H9 (cell line): Measurements from ENCODE around the gene CNRIP1. TPM values are rescaled to one million over a fixed set of nuclear protein-coding genes. Genes with fewer than 3 reads are reported as not detected.

Experiments used
- DNase-seq: peaks from one replicate; pipeline ENCODE4 v3.0.0-alpha.2; 2017
- H2AFZ ChIP-seq: one replicate; pipeline ENCODE4 v1.6.1; 2013; ENCODE audit warnings: mild to moderate bottlenecking, low read length, control low read depth, moderate library complexity
- H2AK5ac ChIP-seq: 2 replicates; pipeline ENCODE4 v1.6.1; 2013; ENCODE audit warnings: low read length, control low read depth, mixed read lengths; ENCODE audit not compliant: insufficient read length
- H2BK120ac ChIP-seq: one replicate; pipeline ENCODE4 v1.6.1; 2013; ENCODE audit warnings: low read depth, mild to moderate bottlenecking, low read length, control low read depth, inconsistent platforms; ENCODE audit not compliant: poor library complexity, severe bottlenecking
- H2BK12ac ChIP-seq: 2 replicates; pipeline ENCODE4 v1.6.1; 2013; ENCODE audit warnings: low read length, control low read depth, mixed read lengths, low read depth; ENCODE audit not compliant: insufficient read length
- H2BK15ac ChIP-seq: 2 replicates; pipeline ENCODE4 v1.6.1; 2013; ENCODE audit warnings: low read depth, low read length, control low read depth
- H2BK20ac ChIP-seq: one replicate; pipeline ENCODE4 v1.6.1; 2013; ENCODE audit warnings: low read depth, mild to moderate bottlenecking, low read length, control low read depth, inconsistent platforms; ENCODE audit not compliant: poor library complexity, severe bottlenecking
- H2BK5ac ChIP-seq: 2 replicates; pipeline ENCODE4 v1.6.1; 2013; ENCODE audit warnings: low read length, control low read depth, mixed read lengths; ENCODE audit not compliant: insufficient read length
- H3K14ac ChIP-seq: 2 replicates; pipeline ENCODE4 v1.6.1; 2013; ENCODE audit warnings: low read length, control low read depth; ENCODE audit not compliant: insufficient read depth
- H3K18ac ChIP-seq: 2 replicates; pipeline ENCODE4 v1.6.1; 2013; ENCODE audit warnings: low read depth, mild to moderate bottlenecking, mixed read lengths, low read length, control low read depth; ENCODE audit not compliant: insufficient read length
- H3K23ac ChIP-seq: 2 replicates; pipeline ENCODE4 v1.6.1; 2013; ENCODE audit warnings: low read length, control low read depth, mixed read lengths, low read depth; ENCODE audit not compliant: insufficient read length
- H3K23me2 ChIP-seq: 2 replicates; pipeline ENCODE4 v1.6.1; 2013; ENCODE audit warnings: low read depth, mild to moderate bottlenecking, mixed read lengths, low read length, control low read depth; ENCODE audit not compliant: insufficient read length, poor library complexity, severe bottlenecking
- H3K27ac ChIP-seq: 2 replicates; pipeline ENCODE4 v1.5.1; 2013; ENCODE audit warnings: low read length, control low read depth, mixed read lengths, low read depth; ENCODE audit not compliant: insufficient read length
- H3K27me3 ChIP-seq: 2 replicates; pipeline ENCODE4 v1.6.1; 2013; ENCODE audit warnings: low read length, control low read depth, inconsistent platforms; ENCODE audit not compliant: insufficient read depth
- H3K4ac ChIP-seq: 2 replicates; pipeline ENCODE4 v1.6.1; 2013; ENCODE audit warnings: low read depth, mild to moderate bottlenecking, control low read depth, inconsistent platforms, low read length, moderate library complexity
- H3K4me1 ChIP-seq: 2 replicates; pipeline ENCODE4 v1.6.1; 2013; ENCODE audit warnings: low read length, control low read depth, inconsistent platforms; ENCODE audit not compliant: insufficient read depth
- H3K4me2 ChIP-seq: 2 replicates; pipeline ENCODE4 v1.6.1; 2013; ENCODE audit warnings: low read length, control low read depth, mixed read lengths; ENCODE audit not compliant: insufficient read length, insufficient read depth
- H3K56ac ChIP-seq: 2 replicates; pipeline ENCODE4 v1.6.1; 2013; ENCODE audit warnings: low read depth, mild to moderate bottlenecking, mixed read lengths, low read length, control low read depth; ENCODE audit not compliant: insufficient read length
- H3K79me1 ChIP-seq: 2 replicates; pipeline ENCODE4 v1.6.1; 2013; ENCODE audit warnings: low read depth, mild to moderate bottlenecking, moderate library complexity, low read length, control low read depth, inconsistent platforms; ENCODE audit not compliant: insufficient read depth, poor library complexity, severe bottlenecking
- H3K79me2 ChIP-seq: 2 replicates; pipeline ENCODE4 v1.6.1; 2013; ENCODE audit warnings: low read length, control low read depth, inconsistent platforms; ENCODE audit not compliant: insufficient read depth
- H3K9ac ChIP-seq: 2 replicates; pipeline ENCODE4 v1.6.1; 2013; ENCODE audit warnings: low read length, control low read depth, mixed read lengths; ENCODE audit not compliant: insufficient read length; ENCODE audit errors: extremely low read depth
- H3K9me3 ChIP-seq: one replicate; pipeline ENCODE4 v1.6.1; 2013; ENCODE audit warnings: low read depth, low read length, inconsistent platforms; ENCODE audit not compliant: control insufficient read depth
- H3T11ph ChIP-seq: one replicate; pipeline ENCODE4 v1.6.1; 2013; ENCODE audit warnings: mild to moderate bottlenecking, low read length, control low read depth, inconsistent platforms
- H4K20me1 ChIP-seq: one replicate; pipeline ENCODE4 v1.6.1; 2013; ENCODE audit not compliant: control insufficient read depth, insufficient read length, insufficient read depth
- H4K5ac ChIP-seq: 2 replicates; pipeline ENCODE4 v1.6.1; 2013; ENCODE audit warnings: low read depth, mild to moderate bottlenecking, mixed read lengths, low read length, control low read depth; ENCODE audit not compliant: insufficient read length
- H4K8ac ChIP-seq: replicated peaks from 2 replicates; pipeline ENCODE4 v1.6.1; 2013; ENCODE audit warnings: low read length, control low read depth, mixed read lengths, low read depth; ENCODE audit not compliant: insufficient read length
- H4K91ac ChIP-seq: 2 replicates; pipeline ENCODE4 v1.6.1; 2013; ENCODE audit warnings: low read depth, mild to moderate bottlenecking, moderate library complexity, mixed read lengths, low read length, control low read depth; ENCODE audit not compliant: insufficient read length
- H3K27ac Mint-ChIP-seq, 3 experiments: 2 replicates in 2 of 3; 3 replicates in 1 of 3; pipeline ENCODE4 v1.8.0; 2020 to 2021; ENCODE audit warnings: mixed read lengths in 3 of 3, mild to moderate bottlenecking in 1 of 3, moderate library complexity in 1 of 3
- H3K27me3 Mint-ChIP-seq: 2 replicates; pipeline ENCODE4 v1.8.0; 2021; ENCODE audit warnings: low read depth, mild to moderate bottlenecking, moderate library complexity, mixed read lengths
- H3K36me3 Mint-ChIP-seq, 3 experiments: 2 replicates in 2 of 3; 3 replicates in 1 of 3; pipeline ENCODE4 v1.8.0; 2020 to 2021; ENCODE audit warnings: low read depth in 3 of 3, mixed read lengths in 3 of 3; ENCODE audit not compliant: insufficient read depth in 1 of 3
- H3K4me1 Mint-ChIP-seq, 2 experiments: 2 replicates each; pipeline ENCODE4 v1.8.0; 2020; ENCODE audit warnings: mixed read lengths in 2 of 2
- H3K4me3 Mint-ChIP-seq, 2 experiments: 2 replicates in 1 of 2; 3 replicates in 1 of 2; pipeline ENCODE4 v1.8.0; 2020 to 2021; ENCODE audit warnings: mild to moderate bottlenecking in 2 of 2, mixed read lengths in 2 of 2, moderate library complexity in 1 of 2
- H3K9me3 Mint-ChIP-seq, 2 experiments: 2 replicates in 1 of 2; 3 replicates in 1 of 2; pipeline ENCODE4 v1.8.0; 2020; ENCODE audit warnings: mild to moderate bottlenecking in 2 of 2, mixed read lengths in 2 of 2, moderate library complexity in 1 of 2
- CTCF ChIP-seq: fragments of 200-600 bp; sonication (generic); conservative IDR thresholded peaks from 3 replicates; pipeline ENCODE4 v1.8.0; 2021; ENCODE audit warnings: antibody characterized with exemption, mild to moderate bottlenecking
- WGBS: extraction: QIAGEN DNeasy Blood & Tissue Kit; methylation state at CpG from one replicate; pipeline ENCODE4 v1.1.7; 2013; ENCODE audit warnings: missing lambda C conversion rate, low lambda C conversion rate, mixed read lengths; ENCODE audit not compliant: insufficient read length; ENCODE audit errors: extremely low coverage; 5-methylcytosine and 5-hydroxymethylcytosine counted together
- total RNA-seq: library from RNA; stranded (reverse); gene quantifications from 2 replicates; pipeline ENCODE4 v1.2.1, GENCODE V29; 2021

The CNRIP1 gene
- total RNA-seq, 1 experiment from 2014 or later = 0.70 TPM

- Histone ChIP-seq H3K27ac (no peak overlapping the region), H3K4me2 (peak overlapping the region; percentile 81), H3K14ac (no peak overlapping the region; the same call in 1 of the 2 replicates), H3K79me2 (peaks cover 20% of the 10 kb centered on the region), H2BK120ac (no peak overlapping the region), H3K79me1 (no peaks in the 10 kb centered on the region), H4K8ac (no peak overlapping the region), H3K4me1 (peaks cover 2% of the 10 kb centered on the region; the same call in 1 of the 2 replicates), H2BK5ac (no peak overlapping the region), H3K9me3 (no peaks in the 10 kb centered on the region), H4K5ac (no peak overlapping the region), H3K23me2 (peaks cover 12% of the 10 kb centered on the region), H3K9ac (peak overlapping the region; percentile 90), H3K4ac (no peak overlapping the region), H4K91ac (no peak overlapping the region), H3T11ph (no peak overlapping the region), H2BK12ac (no peak overlapping the region), H2BK15ac (no peak overlapping the region), H3K18ac (peak overlapping the region; percentile 81), H2AK5ac (no peak overlapping the region), H3K56ac (no peak overlapping the region), H2AFZ (no peak overlapping the region), H3K23ac (no peak overlapping the region), H2BK20ac (no peak overlapping the region), H3K27me3 (no peaks in the 10 kb centered on the region), H4K20me1 (no peaks in the 10 kb centered on the region)
- no peaks in the 10 kb centered on the region for H3K27me3 Mint-ChIP-seq
- no CpG with 5 or more reads among the region's 15 CpGs for WGBS
- H3K27ac Mint-ChIP-seq = peak overlapping the region; percentile 94 to 98 (median 97)
- H3K9me3 Mint-ChIP-seq = peaks cover 0 to 3% of the 10 kb centered on the region in 2 experiments; a peak in 1 of 5 replicates
- peaks cover 0 to 5% (median 2%) of the 10 kb centered on the region in 3 experiments; a peak in 2 of 7 replicates for H3K36me3 Mint-ChIP-seq
- H3K4me1 Mint-ChIP-seq = peaks cover 25 to 27% of the 10 kb centered on the region in 2 experiments
- peak overlapping the region; percentile 95 to 97 for H3K4me3 Mint-ChIP-seq
- no peak for TF ChIP-seq CTCF
- DNase-seq = no peak
Observed at GRCh38 chr2:68253219-68254068, 66.3 kb downstream of the CNRIP1 start.
